Measurements from ENCODE around the gene DGCR6.
"Not testable (repeated sequence)": the region's sequence is repeated elsewhere in the genome, so short reads cannot be mapped to it uniquely, and the experiment has no call there.

GRCh38 chr22:18958321-18958705 is 52.2 kb downstream of the DGCR6 start:
- not testable (repeated sequence) for TF ChIP-seq CTCF (conservative IDR thresholded peaks at IDR 0.05); EZH2 (IDR thresholded peaks at IDR 0.05; ENCODE audit: low read depth)

All from PC-9 (cell line).